ENCODE data around the gene CAPN5. TPM values are rescaled to one million over a fixed set of nuclear protein-coding genes. Genes with fewer than 3 reads are reported as not detected.

Gene CAPN5
- total and polyA plus RNA-seq, 2 experiments from 2014 or later, result 25.2 to 28.8 TPM

DNA sequence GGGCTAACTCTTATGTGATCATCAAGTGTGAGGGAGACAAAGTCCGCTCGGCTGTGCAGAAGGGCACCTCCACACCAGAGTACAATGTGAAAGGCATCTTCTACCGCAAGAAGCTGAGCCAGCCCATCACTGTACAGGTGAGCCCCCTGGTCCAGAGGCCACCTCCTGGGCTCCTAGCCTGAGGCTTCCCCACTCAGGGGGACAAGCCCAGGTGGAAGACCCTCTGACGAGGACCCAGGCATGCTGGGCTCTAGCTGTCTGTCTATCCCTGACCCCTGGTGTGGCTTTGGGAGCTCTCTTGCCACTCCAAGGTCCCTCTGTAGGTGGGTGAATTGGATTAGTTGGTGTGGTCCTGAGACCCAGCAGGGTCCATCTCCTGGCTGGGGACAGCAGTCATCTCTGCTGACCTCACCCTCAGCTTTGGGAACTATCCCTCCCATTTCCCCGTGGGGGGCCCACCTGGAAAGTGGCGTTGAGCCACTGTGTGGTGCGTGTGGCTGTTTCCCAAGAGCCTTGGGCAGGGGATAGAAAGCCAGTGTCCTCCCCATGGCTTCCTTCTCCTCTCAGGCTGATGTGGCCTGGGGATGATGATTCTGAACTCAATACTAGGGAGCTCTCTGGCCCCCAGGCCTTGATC is 55.9 kb downstream of the CAPN5 start:
- Histone ChIP-seq H3K9me3 (ENCODE audit: low read depth) (no peaks in the 10 kb centered on the region), H3K27me3 (no peaks in the 10 kb centered on the region), H3K27ac (no peak overlapping the region), H3K79me2 (no peaks in the 10 kb centered on the region), H3K9me2 (replicated peaks; ENCODE audit: insufficient read depth) (no peaks in the 10 kb centered on the region), H3K36me3 (replicated peaks; ENCODE audit: insufficient read depth, low read depth) (no peaks in the 10 kb centered on the region), H4K20me1 (ENCODE audit: insufficient read depth, poor library complexity, severe bottlenecking) (no peaks in the 10 kb centered on the region), H3K4me2 (no peak overlapping the region), H2AFZ (no peak overlapping the region), H3K4me3 (no peak overlapping the region), H3K4me1 (ENCODE audit: insufficient read depth) (peaks cover 4% of the 10 kb centered on the region)
- DNase-seq (ENCODE audit: low spot score), result no peak
- 94% methylated on average over 7 of the region's 7 CpGs for WGBS (ENCODE audit: low lambda C conversion rate, missing lambda C conversion rate)
- TF ChIP-seq EZH2phosphoT487 (IDR thresholded peaks at IDR 0.05; ENCODE audit: low read depth, severe bottlenecking, unreplicated experiment) (no peak), EZH2 (IDR thresholded peaks at IDR 0.05; ENCODE audit: borderline replicate concordance) (no peak)
- TF ChIP-seq, protein P1, sequence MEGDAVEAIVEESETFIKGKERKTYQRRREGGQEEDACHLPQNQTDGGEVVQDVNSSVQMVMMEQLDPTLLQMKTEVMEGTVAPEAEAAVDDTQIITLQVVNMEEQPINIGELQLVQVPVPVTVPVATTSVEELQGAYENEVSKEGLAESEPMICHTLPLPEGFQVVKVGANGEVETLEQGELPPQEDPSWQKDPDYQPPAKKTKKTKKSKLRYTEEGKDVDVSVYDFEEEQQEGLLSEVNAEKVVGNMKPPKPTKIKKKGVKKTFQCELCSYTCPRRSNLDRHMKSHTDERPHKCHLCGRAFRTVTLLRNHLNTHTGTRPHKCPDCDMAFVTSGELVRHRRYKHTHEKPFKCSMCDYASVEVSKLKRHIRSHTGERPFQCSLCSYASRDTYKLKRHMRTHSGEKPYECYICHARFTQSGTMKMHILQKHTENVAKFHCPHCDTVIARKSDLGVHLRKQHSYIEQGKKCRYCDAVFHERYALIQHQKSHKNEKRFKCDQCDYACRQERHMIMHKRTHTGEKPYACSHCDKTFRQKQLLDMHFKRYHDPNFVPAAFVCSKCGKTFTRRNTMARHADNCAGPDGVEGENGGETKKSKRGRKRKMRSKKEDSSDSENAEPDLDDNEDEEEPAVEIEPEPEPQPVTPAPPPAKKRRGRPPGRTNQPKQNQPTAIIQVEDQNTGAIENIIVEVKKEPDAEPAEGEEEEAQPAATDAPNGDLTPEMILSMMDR (IDR thresholded peaks at IDR 0.05; ENCODE audit: poor library complexity), result no peak

DNA sequence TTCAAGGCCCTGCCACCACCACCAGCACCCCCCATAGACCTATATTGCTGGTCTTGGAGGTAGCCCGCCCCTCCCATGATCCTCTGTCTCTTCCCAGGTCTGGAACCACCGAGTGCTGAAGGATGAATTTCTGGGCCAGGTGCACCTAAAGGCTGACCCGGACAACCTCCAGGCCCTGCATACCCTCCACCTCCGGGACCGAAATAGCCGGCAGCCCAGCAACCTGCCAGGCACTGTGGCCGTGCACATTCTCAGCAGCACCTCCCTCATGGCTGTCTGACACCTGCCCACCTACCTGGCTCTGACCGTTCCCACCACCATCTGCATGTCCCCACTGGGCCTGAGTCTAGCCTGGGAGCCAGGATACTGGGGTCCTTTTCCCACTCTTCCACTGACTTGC is 56.8 kb downstream of the CAPN5 start:
- no peak overlapping the region for H3K4me3 ChIP-seq
- WGBS (ENCODE audit: low lambda C conversion rate, missing lambda C conversion rate), result 95% methylated on average over 8 of the region's 8 CpGs
- H3K4me1 ChIP-seq (ENCODE audit: insufficient read depth), result peaks cover 9% of the 10 kb centered on the region
- no peak overlapping the region for H3K4me2 ChIP-seq
- no peaks in the 10 kb centered on the region for H3K79me2 ChIP-seq
- no peaks in the 10 kb centered on the region for H3K27me3 ChIP-seq
- no peaks in the 10 kb centered on the region for H3K9me3 ChIP-seq (ENCODE audit: low read depth)
- H4K20me1 ChIP-seq (ENCODE audit: insufficient read depth, poor library complexity, severe bottlenecking), result no peaks in the 10 kb centered on the region
- TF ChIP-seq, protein P1 (IDR thresholded peaks at IDR 0.05; ENCODE audit: poor library complexity), result no peak
- no peak for TF ChIP-seq EZH2phosphoT487 (IDR thresholded peaks at IDR 0.05; ENCODE audit: low read depth, severe bottlenecking, unreplicated experiment)
- no peak for TF ChIP-seq EZH2 (IDR thresholded peaks at IDR 0.05; ENCODE audit: borderline replicate concordance)
- no peak overlapping the region for H3K27ac ChIP-seq
- DNase-seq (ENCODE audit: low spot score), result no peak
- H3K36me3 ChIP-seq (replicated peaks; ENCODE audit: insufficient read depth, low read depth), result no peaks in the 10 kb centered on the region
- no peaks in the 10 kb centered on the region for H3K9me2 ChIP-seq (replicated peaks; ENCODE audit: insufficient read depth)
- H2AFZ ChIP-seq, result no peak overlapping the region

DNA sequence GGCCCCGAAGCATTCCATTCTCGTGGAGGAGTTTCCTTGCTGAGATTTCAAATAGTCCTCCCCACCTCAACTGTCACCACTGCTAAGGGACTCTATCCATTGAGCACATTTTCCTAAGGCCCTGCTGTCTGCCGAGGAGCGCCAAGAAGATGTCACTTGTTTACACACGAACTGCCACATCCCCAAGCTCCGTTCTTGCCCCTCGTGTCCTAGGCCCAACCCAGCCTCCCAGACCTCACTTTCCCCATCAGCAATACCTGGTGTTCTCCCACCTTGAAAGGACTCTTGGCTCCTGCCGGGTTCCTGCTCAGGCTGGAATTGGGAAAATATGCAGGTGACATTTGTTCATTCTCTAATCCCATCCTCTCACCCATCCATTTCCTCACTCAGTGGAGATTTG is 57.3 kb downstream of the CAPN5 start:
- H3K4me3 ChIP-seq, result no peak overlapping the region
- DNase-seq (ENCODE audit: low spot score), result no peak
- H4K20me1 ChIP-seq (ENCODE audit: insufficient read depth, poor library complexity, severe bottlenecking), result no peaks in the 10 kb centered on the region
- H2AFZ ChIP-seq, result no peak overlapping the region
- WGBS (ENCODE audit: low lambda C conversion rate, missing lambda C conversion rate), result 88% methylated on average over 8 of the region's 8 CpGs
- no peaks in the 10 kb centered on the region for H3K9me3 ChIP-seq (ENCODE audit: low read depth)
- no peaks in the 10 kb centered on the region for H3K79me2 ChIP-seq
- H3K4me2 ChIP-seq, result no peak overlapping the region
- H3K27me3 ChIP-seq, result no peaks in the 10 kb centered on the region
- H3K9me2 ChIP-seq (replicated peaks; ENCODE audit: insufficient read depth), result no peaks in the 10 kb centered on the region
- H3K4me1 ChIP-seq (ENCODE audit: insufficient read depth), result peaks cover 9% of the 10 kb centered on the region
- H3K36me3 ChIP-seq (replicated peaks; ENCODE audit: insufficient read depth, low read depth), result no peaks in the 10 kb centered on the region
- TF ChIP-seq EZH2 (IDR thresholded peaks at IDR 0.05; ENCODE audit: borderline replicate concordance), result no peak
- TF ChIP-seq, protein P1 (IDR thresholded peaks at IDR 0.05; ENCODE audit: poor library complexity), result no peak
- no peak overlapping the region for H3K27ac ChIP-seq
